GM23248 (cell line): ENCODE results near the gene ARHGEF7. TPM values are rescaled to one million over a fixed set of nuclear protein-coding genes. Genes with fewer than 3 reads are reported as not detected.

Experiments
- DNase-seq: peaks from one replicate; pipeline ENCODE4 v3.0.0-alpha.2; 2015
- H2AFZ ChIP-seq: fragments of 200-600 bp; sonication (generic); 2 replicates; pipeline ENCODE4 v1.6.1; 2016; ENCODE audit warnings: antibody characterized with exemption
- H3F3A ChIP-seq: fragments of 200-600 bp; sonication (generic); 2 replicates; pipeline ENCODE4 v1.6.1; 2016; ENCODE audit warnings: mild to moderate bottlenecking, antibody characterized with exemption, mixed run types; ENCODE audit not compliant: insufficient read depth
- H3K27ac ChIP-seq: fragments of 200-600 bp; sonication (generic); 2 replicates; pipeline ENCODE4 v1.5.1; 2016; ENCODE audit warnings: mild to moderate bottlenecking
- H3K27me3 ChIP-seq: fragments of 200-600 bp; sonication (generic); replicated peaks from 2 replicates; pipeline ENCODE4 v1.6.1; 2016; ENCODE audit warnings: mild to moderate bottlenecking; ENCODE audit not compliant: insufficient read depth
- H3K36me3 ChIP-seq: fragments of 200-600 bp; sonication (generic); 2 replicates; pipeline ENCODE4 v1.6.1; 2016; ENCODE audit warnings: low read depth, mild to moderate bottlenecking
- H3K4me1 ChIP-seq: fragments of 200-600 bp; sonication (generic); 2 replicates; pipeline ENCODE4 v1.6.1; 2016; ENCODE audit warnings: mild to moderate bottlenecking; ENCODE audit not compliant: insufficient read depth
- H3K4me2 ChIP-seq: fragments of 200-600 bp; sonication (generic); one replicate; pipeline ENCODE4 v1.6.1; 2016; ENCODE audit warnings: mild to moderate bottlenecking; ENCODE audit not compliant: unreplicated experiment
- H3K4me3 ChIP-seq: fragments of 200-600 bp; sonication (generic); 2 replicates; pipeline ENCODE4 v1.5.1; 2016; ENCODE audit warnings: mild to moderate bottlenecking
- H3K79me2 ChIP-seq: fragments of 200-600 bp; sonication (generic); 2 replicates; pipeline ENCODE4 v1.6.1; 2016; ENCODE audit warnings: mild to moderate bottlenecking; ENCODE audit not compliant: insufficient read depth
- H3K9ac ChIP-seq: fragments of 200-600 bp; sonication (generic); 2 replicates; pipeline ENCODE4 v1.6.1; 2016; ENCODE audit warnings: mild to moderate bottlenecking
- H3K9me2 ChIP-seq: fragments of 200-600 bp; sonication (generic); 2 replicates; pipeline ENCODE4 v1.6.1; 2016; ENCODE audit warnings: mixed run types, mild to moderate bottlenecking, moderate library complexity; ENCODE audit not compliant: insufficient read depth
- H3K9me3 ChIP-seq: fragments of 200-600 bp; sonication (generic); one replicate; pipeline ENCODE4 v1.6.1; 2017; ENCODE audit warnings: low read depth
- H4K20me1 ChIP-seq: fragments of 200-600 bp; sonication (generic); 2 replicates; pipeline ENCODE4 v1.6.0; 2016; ENCODE audit not compliant: insufficient read depth
- EZH2 ChIP-seq: fragments of 200-600 bp; sonication (generic); IDR thresholded peaks from 2 replicates; pipeline ENCODE4 v1.6.1; 2018; ENCODE audit warnings: antibody characterized with exemption, mild to moderate bottlenecking; ENCODE audit not compliant: insufficient read depth, poor library complexity, severe bottlenecking
- EZH2phosphoT487 ChIP-seq: fragments of 200-600 bp; sonication (generic); IDR thresholded peaks from 2 replicates; pipeline ENCODE4 v1.6.1; 2018; ENCODE audit warnings: antibody characterized with exemption, moderate library complexity, mild to moderate bottlenecking, low read depth; ENCODE audit not compliant: insufficient read depth
- WGBS, 2 experiments: methylation state at CpG; one replicate each; pipeline ENCODE4 v1.1.6; 2015 to 2017; ENCODE audit warnings: low lambda C conversion rate in 2 of 2, low coverage in 1 of 2; ENCODE audit errors: missing lambda C conversion rate in 2 of 2; 5-methylcytosine and 5-hydroxymethylcytosine counted together
- in situ Hi-C: fragments of 300-500 bp; cut with MboI; formaldehyde crosslinking; loops from 2 replicates; pipeline ENCODE4 v1.15.0; 2020
- polyA plus RNA-seq: library from polyadenylated mRNA; unstranded; fragments of >200 nt; fragmentation: Nextera tagmentation; extraction: Ambion mirVana; gene quantifications from 2 replicates; pipeline ENCODE4 v1.2.1, GENCODE V29; 2016
- total RNA-seq: library from RNA; depleted of rRNA; stranded (reverse); fragments of >200 nt; shearing (Covaris generic); gene quantifications from 2 replicates; pipeline ENCODE4 v1.2.3, GENCODE V29; 2014

ARHGEF7 gene
- total and polyA plus RNA-seq, 2 experiments from 2014 or later = 19.0 to 23.0 TPM

DNA sequence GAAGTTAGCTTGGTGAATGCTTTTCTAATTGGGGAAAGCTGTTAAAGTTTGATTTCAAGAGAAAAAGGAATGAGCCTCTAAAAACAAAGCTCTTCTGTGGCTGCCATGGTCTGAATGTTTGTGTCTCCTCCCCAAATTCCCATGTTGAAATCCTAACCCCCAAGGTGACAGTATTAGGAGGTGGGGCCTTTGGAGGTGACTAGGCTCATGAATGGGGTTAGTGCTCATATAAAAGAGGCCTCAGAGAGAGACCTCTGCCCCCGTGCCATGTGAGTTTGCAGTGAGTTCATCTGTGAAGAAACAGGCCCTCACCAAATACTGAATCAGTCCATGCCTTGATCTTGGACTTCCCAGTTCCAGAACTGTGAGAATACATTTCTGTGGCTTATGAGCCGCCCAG, 56.5 kb downstream of the ARHGEF7 start:
- in situ Hi-C loops = no loop called here
- Histone ChIP-seq H3K4me2 (no peak overlapping the region), H3K9ac (no peak overlapping the region), H3K4me1 (peaks cover 10% of the 10 kb centered on the region; the same call in 1 of the 2 replicates), H3K4me3 (no peak overlapping the region), H3K9me3 (no peaks in the 10 kb centered on the region), H3K36me3 (no peaks in the 10 kb centered on the region), H3K79me2 (peaks cover 100% of the 10 kb centered on the region), H4K20me1 (no peaks in the 10 kb centered on the region; the same call in 1 of the 2 replicates), H3K27me3 (no peaks in the 10 kb centered on the region), H3K9me2 (no peaks in the 10 kb centered on the region), H3K27ac (no peak overlapping the region), H3F3A (peaks cover 6% of the 10 kb centered on the region; the same call in 1 of the 2 replicates), H2AFZ (no peak overlapping the region)
- WGBS, 2 experiments = 98 to 100% methylated on average over 2 of the region's 2 CpGs
- DNase-seq = peak; percentile 28
- TF ChIP-seq EZH2phosphoT487 = no peak
- no peak for TF ChIP-seq EZH2

DNA sequence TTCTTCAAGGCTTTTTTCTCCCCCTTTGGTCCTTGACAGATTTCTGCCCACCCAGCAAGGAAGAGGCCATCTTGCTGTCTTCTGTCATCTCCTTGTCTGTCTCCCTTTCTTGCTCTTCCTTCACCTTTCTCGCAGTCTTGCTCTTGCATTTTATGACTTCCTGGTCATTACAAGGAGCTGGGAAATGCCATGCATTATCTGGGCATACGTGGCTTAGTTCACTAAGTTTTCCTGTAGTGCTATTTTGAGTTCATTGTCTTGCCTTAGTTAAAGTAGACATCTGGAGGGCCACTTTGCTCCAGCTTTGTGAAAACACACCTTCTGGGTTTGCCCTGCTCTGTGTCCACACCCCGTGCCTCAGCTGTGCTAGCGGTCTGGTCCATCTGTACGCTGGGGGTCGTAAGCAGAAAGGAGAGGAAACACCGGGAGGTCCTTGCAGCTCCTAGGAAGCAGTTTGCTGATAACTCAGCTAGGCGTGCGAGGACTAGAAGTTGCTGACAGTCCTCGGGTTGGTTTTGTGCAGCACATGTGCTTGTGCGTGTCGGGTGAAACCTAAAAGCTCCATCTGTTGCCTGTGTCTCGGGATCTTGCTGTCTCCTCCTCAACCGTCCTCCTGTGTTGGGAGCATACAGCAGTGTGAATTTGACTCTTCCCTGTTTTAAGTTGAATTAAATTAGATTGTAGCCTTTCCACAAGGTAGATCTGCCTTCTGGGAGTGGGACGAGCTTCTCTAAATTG, 59.4 kb downstream of the ARHGEF7 start:
- Histone ChIP-seq H3K4me1 (peaks cover 10% of the 10 kb centered on the region; the same call in 1 of the 2 replicates), H3K27me3 (no peaks in the 10 kb centered on the region), H3K9ac (no peak overlapping the region), H2AFZ (no peak overlapping the region), H3K79me2 (peaks cover 100% of the 10 kb centered on the region), H3K9me2 (no peaks in the 10 kb centered on the region), H3K4me3 (no peak overlapping the region), H4K20me1 (peaks cover 8% of the 10 kb centered on the region; the same call in 1 of the 2 replicates), H3K27ac (no peak overlapping the region), H3K9me3 (no peaks in the 10 kb centered on the region), H3F3A (peaks cover 6% of the 10 kb centered on the region; the same call in 1 of the 2 replicates), H3K36me3 (no peaks in the 10 kb centered on the region), H3K4me2 (no peak overlapping the region)
- in situ Hi-C loops = no loop called here
- no peak for DNase-seq
- 81 to 83% methylated on average over 15 of the region's 15 CpGs for WGBS, 2 experiments
- no peak for TF ChIP-seq EZH2phosphoT487
- no peak for TF ChIP-seq EZH2

DNA sequence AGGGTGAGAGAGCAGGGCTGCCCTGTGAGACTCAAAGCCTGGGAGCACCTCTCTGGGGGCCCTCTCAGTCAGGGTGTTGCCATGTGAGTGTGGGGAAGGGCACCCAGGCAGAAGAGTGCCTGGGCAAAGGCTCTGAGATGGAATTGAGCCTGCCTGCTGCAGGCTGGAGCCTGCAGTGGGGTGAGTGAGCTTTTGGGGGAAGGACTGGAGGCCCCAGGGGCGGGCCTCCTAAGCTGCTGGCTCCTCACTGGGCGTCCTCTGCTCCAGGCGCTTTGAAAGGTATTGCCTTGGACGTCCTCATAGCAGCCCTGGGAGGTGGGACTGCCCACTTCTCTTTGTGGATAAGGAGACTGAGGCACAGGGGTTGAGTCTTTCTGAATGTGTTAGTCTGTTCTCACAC, 60.3 kb downstream of the ARHGEF7 start:
- H3F3A ChIP-seq = peaks cover 6% of the 10 kb centered on the region; the same call in 1 of the 2 replicates
- no peak for TF ChIP-seq EZH2
- TF ChIP-seq EZH2phosphoT487 = no peak
- WGBS, 2 experiments = 73 to 82% methylated on average over 4 of the region's 4 CpGs
- no peak overlapping the region for H2AFZ ChIP-seq
- H4K20me1 ChIP-seq = peaks cover 13% of the 10 kb centered on the region; the same call in 1 of the 2 replicates
- peaks cover 10% of the 10 kb centered on the region; the same call in 1 of the 2 replicates for H3K4me1 ChIP-seq
- H3K4me3 ChIP-seq = no peak overlapping the region
- no peak overlapping the region for H3K27ac ChIP-seq
- no peaks in the 10 kb centered on the region for H3K9me2 ChIP-seq
- peaks cover 100% of the 10 kb centered on the region for H3K79me2 ChIP-seq
- no peaks in the 10 kb centered on the region for H3K36me3 ChIP-seq
- H3K9me3 ChIP-seq = no peaks in the 10 kb centered on the region
- no peaks in the 10 kb centered on the region for H3K27me3 ChIP-seq
- in situ Hi-C loops = no loop called here
- H3K9ac ChIP-seq = no peak overlapping the region
- no peak for DNase-seq
- no peak overlapping the region for H3K4me2 ChIP-seq

DNA sequence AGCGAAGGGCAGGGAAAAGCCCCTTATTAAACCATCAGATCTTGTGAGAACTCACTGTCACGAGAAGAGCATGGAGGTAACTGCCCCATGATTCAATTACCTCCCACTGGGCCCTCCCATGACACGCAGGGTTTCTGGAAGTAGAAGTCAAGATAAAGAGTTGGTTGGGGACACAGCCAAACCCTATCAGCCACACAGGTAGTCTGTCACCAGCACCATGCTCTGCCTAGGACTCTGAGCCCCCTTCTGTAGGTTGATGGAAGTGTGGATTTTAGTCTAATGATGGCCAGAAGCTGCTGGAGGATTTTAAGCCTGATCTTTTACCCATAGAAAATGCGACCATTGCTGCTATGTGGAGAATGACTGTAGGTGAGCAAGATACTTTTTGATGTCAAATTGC, 60.8 kb downstream of the ARHGEF7 start:
- DNase-seq = no peak
- in situ Hi-C loops = no loop called here
- no peak overlapping the region for H3K27ac ChIP-seq
- no peaks in the 10 kb centered on the region for H3K9me2 ChIP-seq
- peaks cover 8% of the 10 kb centered on the region; the same call in 1 of the 2 replicates for H3K4me1 ChIP-seq
- no peaks in the 10 kb centered on the region for H3K27me3 ChIP-seq
- H3F3A ChIP-seq = peaks cover 6% of the 10 kb centered on the region; the same call in 1 of the 2 replicates
- TF ChIP-seq EZH2phosphoT487 (no peak), EZH2 (no peak)
- 99 to 100% methylated on average over 4 of the region's 4 CpGs for WGBS, 2 experiments
- H2AFZ ChIP-seq = no peak overlapping the region
- no peak overlapping the region for H3K9ac ChIP-seq
- no peak overlapping the region for H3K4me3 ChIP-seq
- no peaks in the 10 kb centered on the region for H3K36me3 ChIP-seq
- no peak overlapping the region for H3K4me2 ChIP-seq
- H3K79me2 ChIP-seq = peaks cover 100% of the 10 kb centered on the region
- H4K20me1 ChIP-seq = peaks cover 13% of the 10 kb centered on the region; the same call in 1 of the 2 replicates
- H3K9me3 ChIP-seq = no peaks in the 10 kb centered on the region
